Keratinocyte (primary cell): ENCODE measurements around the gene MYL10. TPM values are rescaled to one million over a fixed set of nuclear protein-coding genes. Genes with fewer than 3 reads are reported as not detected.

Source experiments
- DNase-seq: peaks from one replicate; pipeline ENCODE4 v3.0.0-alpha.2; 2011; ENCODE audit warnings: low read depth, missing footprints, low spot score
- FAIRE-seq: peaks from 2 replicates; lab custom pipeline; 2011; peaks lifted over from hg19 to GRCh38; lab: Jason Lieb, UNC
- H2AFZ ChIP-seq: 2 replicates; pipeline ENCODE4 v1.6.0; 2012; ENCODE audit warnings: low read length, control low read depth, inconsistent platforms; ENCODE audit not compliant: control insufficient read depth
- H3K27ac ChIP-seq: 2 replicates; pipeline ENCODE4 v1.5.1; 2011; ENCODE audit warnings: low read length; ENCODE audit not compliant: control insufficient read depth, insufficient read depth
- H3K27me3 ChIP-seq: 3 replicates; pipeline ENCODE4 v1.6.0; 2011; ENCODE audit warnings: low read length; ENCODE audit not compliant: control insufficient read depth, insufficient read depth; ENCODE audit errors: extremely low read depth
- H3K36me3 ChIP-seq, 2 experiments: 2 replicates in 1 of 2; 3 replicates in 1 of 2; pipeline ENCODE4 v1.5.1; 2011; ENCODE audit warnings: low read length in 2 of 2, mild to moderate bottlenecking in 1 of 2; ENCODE audit not compliant: control insufficient read depth in 2 of 2, insufficient read depth in 2 of 2; ENCODE audit errors: extremely low read depth in 1 of 2
- H3K4me1 ChIP-seq: 3 replicates; pipeline ENCODE4 v1.5.1; 2011; ENCODE audit warnings: low read length; ENCODE audit not compliant: control insufficient read depth, insufficient read depth; ENCODE audit errors: extremely low read depth
- H3K4me2 ChIP-seq: 3 replicates; pipeline ENCODE4 v1.6.0; 2011; ENCODE audit warnings: low read depth, low read length; ENCODE audit not compliant: control insufficient read depth, insufficient read depth; ENCODE audit errors: extremely low read depth
- H3K4me3 ChIP-seq, 3 experiments: fragments of 200-600 bp in 1 of 3; sonication (generic) in 1 of 3; 2 replicates in 2 of 3; 3 replicates in 1 of 3; pipeline ENCODE4 v1.5.1; 2011 to 2016; ENCODE audit warnings: low read length in 3 of 3, mild to moderate bottlenecking in 3 of 3, control low read depth in 2 of 3, inconsistent platforms in 1 of 3, low read depth in 1 of 3, mixed read lengths in 1 of 3, mixed run types in 1 of 3, moderate library complexity in 1 of 3; ENCODE audit not compliant: control insufficient read depth in 2 of 3, insufficient read depth in 2 of 3; ENCODE audit errors: extremely low read depth in 1 of 3
- H3K79me2 ChIP-seq: 2 replicates; pipeline ENCODE4 v1.6.0; 2012; ENCODE audit warnings: low read length; ENCODE audit not compliant: control insufficient read depth, insufficient read depth
- H3K9ac ChIP-seq: 3 replicates; pipeline ENCODE4 v1.6.0; 2011; ENCODE audit warnings: low read length; ENCODE audit not compliant: control insufficient read depth, insufficient read depth; ENCODE audit errors: extremely low read depth
- H3K9me1 ChIP-seq: 3 replicates; pipeline ENCODE4 v1.6.0; 2011; ENCODE audit warnings: low read length; ENCODE audit not compliant: control insufficient read depth, insufficient read depth; ENCODE audit errors: extremely low read depth
- H3K9me3 ChIP-seq: 2 replicates; pipeline ENCODE4 v1.5.1; 2012; ENCODE audit warnings: low read depth, low read length; ENCODE audit not compliant: control insufficient read depth
- H4K20me1 ChIP-seq: 3 replicates; pipeline ENCODE4 v1.6.0; 2011; ENCODE audit warnings: low read length; ENCODE audit not compliant: control insufficient read depth, insufficient read depth; ENCODE audit errors: extremely low read depth
- CTCF ChIP-seq, 3 experiments: IDR thresholded peaks in 1 of 3; conservative IDR thresholded peaks in 1 of 3; optimal IDR thresholded peaks in 1 of 3; 2 replicates in 2 of 3; 3 replicates in 1 of 3; pipeline versions ENCODE3 to v1.5.1; 2011; ENCODE audit warnings: low read length in 3 of 3, mild to moderate bottlenecking in 3 of 3, moderate library complexity in 2 of 3, control low read depth in 1 of 3, inconsistent platforms in 1 of 3; ENCODE audit not compliant: insufficient read depth in 2 of 3; ENCODE audit errors: extremely low read depth in 1 of 3
- EZH2 ChIP-seq: IDR thresholded peaks from one replicate; pipeline ENCODE4 v1.6.1; 2012; ENCODE audit warnings: inconsistent platforms, mild to moderate bottlenecking, low read length, moderate library complexity
- dilution Hi-C: fragments of 300-500 bp; cut with MboI; formaldehyde crosslinking; loops from one replicate; pipeline ENCODE4 v1.7.0; 2020; ENCODE audit warnings: low sequenced_read_pairs; ENCODE audit not compliant: extremely low pct_ligation_motif_present
- polyA plus RNA-seq, 5 experiments: library from polyadenylated mRNA; depleted of rRNA in 3 of 5; stranded (reverse) in 3 of 5; stranded (forward) in 1 of 5; unstranded in 1 of 5; fragments of >200 nt; gene quantifications; 1 replicate in 1 of 5; 2 replicates in 3 of 5; 3 replicates in 1 of 5; pipeline versions ENCODE4 v1.2.1 to v1.2.3, GENCODE V29; 2011 to 2012; ENCODE audit warnings: missing spikeins in 2 of 5, low read depth in 1 of 5, low replicate concordance in 1 of 5

The MYL10 gene
- polyA plus RNA-seq, 1 donor (not counting 4 experiments of a cell fraction or from before 2014, with no cell fraction given) = not detected

- no peak overlapping the region for H3K27ac ChIP-seq
- H3K9ac ChIP-seq = no peak overlapping the region
- no peak for FAIRE-seq
- H2AFZ ChIP-seq = no peak overlapping the region
- TF ChIP-seq EZH2 = no peak
- TF ChIP-seq CTCF (optimal IDR thresholded peaks at IDR 0.05 in 1 of 3, IDR thresholded peaks at IDR 0.05 in 1 of 3, conservative IDR thresholded peaks at IDR 0.05 in 1 of 3; ENCODE audit: extremely low read depth in 1 of 3, insufficient read depth in 2 of 3, low read length in 3 of 3) = no peak
- no peak for DNase-seq
- dilution Hi-C loops = no loop called here
- no peaks in the 10 kb centered on the region for H3K4me1 ChIP-seq
- H3K4me2 ChIP-seq = no peak overlapping the region
- no peaks in the 10 kb centered on the region for H3K9me1 ChIP-seq
- no peaks in the 10 kb centered on the region for H3K79me2 ChIP-seq
- no peak overlapping the region for H3K4me3 ChIP-seq
- no peaks in the 10 kb centered on the region for H4K20me1 ChIP-seq
- no peaks in the 10 kb centered on the region for H3K27me3 ChIP-seq
- H3K9me3 ChIP-seq = no peaks in the 10 kb centered on the region
- H3K36me3 ChIP-seq = no peaks in the 10 kb centered on the region
These were observed 29.9 kb downstream of the MYL10 start for GRCh38 chr7:101598986-101599771.

GRCh38 chr7:101598422-101598985, 30.6 kb downstream of the MYL10 start:
- H3K9me3 ChIP-seq = no peaks in the 10 kb centered on the region
- DNase-seq (no peak), FAIRE-seq (no peak)
- no peaks in the 10 kb centered on the region for H3K9me1 ChIP-seq
- no peak overlapping the region for H3K4me3 ChIP-seq
- dilution Hi-C loops = no loop called here
- H2AFZ ChIP-seq = no peak overlapping the region
- no peak overlapping the region for H3K27ac ChIP-seq
- no peak overlapping the region for H3K4me2 ChIP-seq
- TF ChIP-seq EZH2 = no peak
- TF ChIP-seq CTCF (optimal IDR thresholded peaks at IDR 0.05 in 1 of 3, IDR thresholded peaks at IDR 0.05 in 1 of 3, conservative IDR thresholded peaks at IDR 0.05 in 1 of 3; ENCODE audit: extremely low read depth in 1 of 3, insufficient read depth in 2 of 3, low read length in 3 of 3) = no peak
- H3K9ac ChIP-seq = no peak overlapping the region
- no peaks in the 10 kb centered on the region for H3K4me1 ChIP-seq
- H3K27me3 ChIP-seq = no peaks in the 10 kb centered on the region
- no peaks in the 10 kb centered on the region for H3K79me2 ChIP-seq
- no peaks in the 10 kb centered on the region for H4K20me1 ChIP-seq
- H3K36me3 ChIP-seq = no peaks in the 10 kb centered on the region
